HUES6 (cell line): ENCODE measurements around the gene PERCC1.

Experiments
- H3K27ac ChIP-seq: 2 replicates; pipeline ENCODE4 v1.7.0; 2013; ENCODE audit warnings: low read depth, mild to moderate bottlenecking, low read length, inconsistent platforms
- H3K27me3 ChIP-seq: 2 replicates; pipeline ENCODE4 v1.6.1; 2013; ENCODE audit warnings: low read length; ENCODE audit not compliant: control insufficient read depth, insufficient read depth
- H3K36me3 ChIP-seq: 2 replicates; pipeline ENCODE4 v1.6.1; 2013; ENCODE audit warnings: low read length; ENCODE audit not compliant: control insufficient read depth, insufficient read depth
- H3K4me1 ChIP-seq: 2 replicates; pipeline ENCODE4 v1.6.1; 2013; ENCODE audit warnings: low read length; ENCODE audit not compliant: control insufficient read depth, insufficient read depth
- H3K4me3 ChIP-seq: 2 replicates; pipeline ENCODE4 v1.5.1; 2013; ENCODE audit warnings: low read depth, low read length
- H3K9ac ChIP-seq: one replicate; pipeline ENCODE4 v1.6.1; 2013; ENCODE audit warnings: mild to moderate bottlenecking, low read length
- H3K9me3 ChIP-seq: 2 replicates; pipeline ENCODE4 v1.6.1; 2013; ENCODE audit warnings: low read depth, low read length; ENCODE audit not compliant: control insufficient read depth, insufficient read depth

PERCC1 gene

DNA sequence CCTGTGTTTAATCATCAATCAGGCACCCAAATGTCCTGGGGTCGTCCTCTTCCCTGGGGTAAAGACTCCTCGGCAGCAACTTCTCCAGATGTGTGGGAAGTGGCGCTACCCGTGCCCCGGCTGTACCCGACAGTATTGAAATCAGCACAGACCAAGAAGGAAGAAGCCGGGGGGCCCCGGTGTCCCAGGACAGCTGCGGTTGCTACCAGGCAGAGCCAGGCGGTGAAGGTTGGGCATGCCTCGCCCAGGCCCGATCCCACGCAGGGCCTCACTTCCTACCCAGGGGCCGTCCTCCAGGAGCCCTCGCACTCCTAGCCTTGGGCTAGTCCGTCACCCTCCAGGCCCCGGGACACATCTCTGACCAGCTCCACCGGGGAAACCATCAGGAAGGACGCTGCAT is 22.4 kb downstream of the PERCC1 start:
- no peak overlapping the region for H3K27ac ChIP-seq
- no peaks in the 10 kb centered on the region for H3K27me3 ChIP-seq
- H3K9ac ChIP-seq = no peak overlapping the region
- no peaks in the 10 kb centered on the region for H3K4me1 ChIP-seq
- no peak overlapping the region for H3K4me3 ChIP-seq
- peaks cover 82% of the 10 kb centered on the region for H3K36me3 ChIP-seq
- H3K9me3 ChIP-seq = no peaks in the 10 kb centered on the region

- Histone ChIP-seq H3K9ac (no peak overlapping the region), H3K27me3 (no peaks in the 10 kb centered on the region), H3K4me1 (no peaks in the 10 kb centered on the region), H3K36me3 (peaks cover 75% of the 10 kb centered on the region), H3K4me3 (no peak overlapping the region), H3K9me3 (no peaks in the 10 kb centered on the region), H3K27ac (no peak overlapping the region)
Observed at GRCh38 chr16:1454561-1454960, 23.7 kb downstream of the PERCC1 start.

GRCh38 chr16:1455190-1456171 is 24.6 kb downstream of the PERCC1 start:
- no peak overlapping the region for H3K4me3 ChIP-seq
- peaks cover 74% of the 10 kb centered on the region for H3K36me3 ChIP-seq
- H3K9ac ChIP-seq = no peak overlapping the region
- no peaks in the 10 kb centered on the region for H3K4me1 ChIP-seq
- H3K27me3 ChIP-seq = no peaks in the 10 kb centered on the region
- no peak overlapping the region for H3K27ac ChIP-seq
- no peaks in the 10 kb centered on the region for H3K9me3 ChIP-seq

GRCh38 chr16:1456951-1457350 is 26.1 kb downstream of the PERCC1 start:
- H3K9me3 ChIP-seq = no peaks in the 10 kb centered on the region
- H3K27me3 ChIP-seq = no peaks in the 10 kb centered on the region
- H3K4me3 ChIP-seq = no peak overlapping the region
- no peaks in the 10 kb centered on the region for H3K4me1 ChIP-seq
- H3K9ac ChIP-seq = no peak overlapping the region
- H3K36me3 ChIP-seq = peaks cover 73% of the 10 kb centered on the region
- H3K27ac ChIP-seq = no peak overlapping the region

DNA sequence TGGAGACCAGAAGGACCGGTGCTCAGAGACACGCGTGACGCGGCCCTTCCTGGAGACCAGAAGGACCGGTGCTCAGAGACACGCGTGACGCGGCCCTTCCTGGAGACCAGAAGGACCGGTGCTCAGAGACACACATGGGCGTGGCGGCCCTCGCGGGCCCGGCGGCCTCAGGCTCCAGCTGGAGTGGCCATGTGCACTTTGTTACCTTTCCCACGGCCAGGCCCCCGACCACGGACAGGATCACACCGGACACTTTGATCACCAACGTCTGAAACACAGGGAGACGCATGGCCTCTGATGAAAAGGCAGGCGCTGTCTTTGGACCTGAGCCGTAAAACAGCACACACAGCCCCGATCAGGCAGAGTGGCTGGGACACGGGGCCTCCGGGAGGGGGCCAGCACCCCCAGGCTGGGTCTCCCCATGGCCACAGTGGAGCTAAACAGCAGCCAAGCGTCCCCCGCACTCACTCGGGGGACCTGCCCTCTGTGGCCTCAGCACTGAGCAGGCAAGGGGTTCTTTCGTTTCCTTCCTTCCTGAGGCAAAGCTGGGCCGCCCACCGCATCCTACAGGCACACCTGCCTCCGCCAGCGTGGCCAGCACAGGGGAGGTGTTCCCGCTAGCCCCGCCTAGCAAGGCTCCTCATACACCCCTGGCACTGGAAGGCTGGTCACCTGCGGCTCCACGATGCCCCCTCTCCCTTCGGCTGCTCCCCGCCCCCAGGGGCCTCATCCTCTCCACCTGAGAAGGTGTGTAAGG is 26.8 kb downstream of the PERCC1 start:
- H3K4me3 ChIP-seq = no peak overlapping the region

GRCh38 chr16:1458336-1458976 is 27.6 kb downstream of the PERCC1 start:
- H3K9me3 ChIP-seq = no peaks in the 10 kb centered on the region
- no peaks in the 10 kb centered on the region for H3K27me3 ChIP-seq
- no peak overlapping the region for H3K4me3 ChIP-seq
- no peak overlapping the region for H3K27ac ChIP-seq
- no peaks in the 10 kb centered on the region for H3K4me1 ChIP-seq
- H3K9ac ChIP-seq = no peak overlapping the region
- peaks cover 61% of the 10 kb centered on the region for H3K36me3 ChIP-seq

More for the DNA sequence above, 26.8 kb downstream of the PERCC1 start:
- H3K36me3 ChIP-seq = peaks cover 66% of the 10 kb centered on the region
- no peak overlapping the region for H3K9ac ChIP-seq
- no peak overlapping the region for H3K27ac ChIP-seq
- no peaks in the 10 kb centered on the region for H3K4me1 ChIP-seq
- H3K9me3 ChIP-seq = no peaks in the 10 kb centered on the region
- H3K27me3 ChIP-seq = no peaks in the 10 kb centered on the region

DNA sequence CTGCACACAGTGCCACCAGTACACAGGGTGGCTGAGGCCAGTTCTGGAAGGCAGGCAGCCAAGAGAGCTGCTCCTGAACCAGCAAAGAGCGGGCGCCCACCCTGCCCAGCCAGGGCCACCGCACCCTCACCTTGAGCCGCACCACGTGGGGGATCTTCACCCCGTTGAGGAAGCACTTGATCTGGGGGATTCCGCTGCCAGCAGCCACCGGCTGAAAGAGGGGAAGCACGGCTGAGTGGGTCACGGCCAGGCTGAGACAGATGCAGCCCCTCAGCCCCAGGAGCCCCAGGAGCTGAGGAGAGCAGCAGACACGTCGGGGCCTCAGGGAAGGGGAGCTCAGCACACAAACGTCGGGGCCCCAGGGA is 28.1 kb downstream of the PERCC1 start:
- Histone ChIP-seq H3K27ac (no peak overlapping the region), H3K4me1 (no peaks in the 10 kb centered on the region), H3K27me3 (no peaks in the 10 kb centered on the region), H3K36me3 (peaks cover 56% of the 10 kb centered on the region), H3K4me3 (no peak overlapping the region), H3K9me3 (no peaks in the 10 kb centered on the region), H3K9ac (no peak overlapping the region)

GRCh38 chr16:1459967-1460366 is 29.1 kb downstream of the PERCC1 start:
- no peaks in the 10 kb centered on the region for H3K27me3 ChIP-seq
- no peaks in the 10 kb centered on the region for H3K9me3 ChIP-seq
- H3K4me3 ChIP-seq = no peak overlapping the region
- H3K4me1 ChIP-seq = no peaks in the 10 kb centered on the region
- peaks cover 46% of the 10 kb centered on the region for H3K36me3 ChIP-seq
- no peak overlapping the region for H3K9ac ChIP-seq
- no peak overlapping the region for H3K27ac ChIP-seq

GRCh38 chr16:1460602-1461138 is 29.8 kb downstream of the PERCC1 start:
- Histone ChIP-seq H3K4me1 (no peaks in the 10 kb centered on the region), H3K27ac (no peak overlapping the region), H3K36me3 (peaks cover 39% of the 10 kb centered on the region), H3K4me3 (no peak overlapping the region), H3K9me3 (no peaks in the 10 kb centered on the region), H3K9ac (no peak overlapping the region), H3K27me3 (no peaks in the 10 kb centered on the region)

- H3K9me3 ChIP-seq = no peaks in the 10 kb centered on the region
- H3K27ac ChIP-seq = no peak overlapping the region
- peaks cover 35% of the 10 kb centered on the region for H3K36me3 ChIP-seq
- no peaks in the 10 kb centered on the region for H3K4me1 ChIP-seq
- no peak overlapping the region for H3K9ac ChIP-seq
- no peaks in the 10 kb centered on the region for H3K27me3 ChIP-seq
- H3K4me3 ChIP-seq = no peak overlapping the region
Observed at GRCh38 chr16:1461146-1461545, 30.3 kb downstream of the PERCC1 start.
